22Rv1 (cell line): ENCODE data around the gene GPAT2.
"Not testable (repeated sequence)": the region's sequence is repeated elsewhere in the genome, so short reads cannot be mapped to it uniquely, and the experiment has no call there.

Experiments used
- CTCF ChIP-seq: fragments of 450-650 bp; IDR thresholded peaks from 2 replicates; pipeline ENCODE4 v1.5.1; 2017; ENCODE audit warnings: mild to moderate bottlenecking
- ZFX ChIP-seq: fragments of 450-650 bp; IDR thresholded peaks from 2 replicates; pipeline ENCODE4 v1.6.1; 2017; ENCODE audit warnings: antibody characterized with exemption, borderline replicate concordance

GRCh38 chr2:96069878-96070277 lies 35.2 kb upstream of the GPAT2 start:
- TF ChIP-seq CTCF, ZFX: not testable (repeated sequence)
